ENCODE results near the gene UAP1L1. TPM values are rescaled to one million over a fixed set of nuclear protein-coding genes. Genes with fewer than 3 reads are reported as not detected.

The UAP1L1 gene
- total RNA-seq, 1 donor from 2014 or later: 3.2 TPM

DNA sequence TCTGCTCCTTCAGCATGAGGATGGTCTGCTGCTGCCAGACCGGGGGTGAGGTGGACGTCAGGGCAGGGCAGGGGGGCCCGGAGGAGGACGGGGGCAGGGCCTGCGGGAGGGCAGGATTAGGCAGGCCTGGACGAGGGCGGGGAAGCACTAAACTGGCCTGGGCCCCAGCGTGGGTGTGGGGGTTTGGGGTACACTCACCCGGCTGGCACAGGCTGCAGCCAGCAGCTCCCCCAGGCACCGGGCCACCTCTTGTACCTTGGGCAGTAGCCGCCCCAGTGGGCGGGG lies 12.5 kb upstream of the UAP1L1 start:
- H3K36me3 Mint-ChIP-seq (ENCODE audit: low read depth, unreplicated experiment): no peaks in the 10 kb centered on the region

DNA sequence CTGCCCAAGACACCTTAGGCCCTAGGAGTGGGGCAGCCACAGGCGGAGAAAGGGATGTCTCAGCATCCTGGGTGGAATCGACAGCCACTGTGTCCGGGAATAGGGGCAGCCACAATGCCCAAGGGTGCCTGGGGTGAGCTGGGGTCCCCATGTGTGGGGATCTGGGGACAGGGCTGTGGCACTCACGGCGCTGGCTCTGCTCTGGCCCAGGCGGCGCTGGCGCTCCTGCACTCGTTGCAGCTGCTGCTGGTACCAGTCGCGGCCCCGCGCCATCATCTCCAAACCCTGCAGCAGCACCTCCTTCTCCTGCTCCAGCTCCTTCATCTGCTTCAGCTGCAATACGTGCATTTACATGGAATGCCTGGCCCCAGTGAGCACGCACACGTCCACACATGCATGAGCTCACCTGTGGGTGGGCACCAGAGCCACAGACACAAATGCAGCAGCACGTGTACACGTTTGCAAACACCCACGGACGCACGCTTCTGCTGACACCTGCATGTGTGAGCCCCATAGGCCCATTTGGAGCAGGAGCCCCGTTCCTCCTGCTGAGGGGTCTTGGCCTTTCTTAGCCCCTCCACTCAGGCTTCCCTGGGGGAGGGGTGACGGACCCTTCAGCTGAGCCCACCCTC lies 11.9 kb upstream of the UAP1L1 start:
- Mint-ChIP-seq H3K4me3 (ENCODE audit: unreplicated experiment) (no peak overlapping the region), H3K36me3 (ENCODE audit: low read depth, unreplicated experiment) (no peaks in the 10 kb centered on the region), H3K4me1 (ENCODE audit: unreplicated experiment) (no peaks in the 10 kb centered on the region), H3K27me3 (ENCODE audit: unreplicated experiment) (peaks cover 6% of the 10 kb centered on the region), H3K9me3 (ENCODE audit: unreplicated experiment) (no peaks in the 10 kb centered on the region), H3K27ac (ENCODE audit: unreplicated experiment) (no peak overlapping the region)
- no peak for TF ChIP-seq CTCF (IDR thresholded peaks at IDR 0.05; ENCODE audit: unreplicated experiment)
- no peak for DNase-seq (ENCODE audit: low spot score)

More for the DNA sequence above, 12.5 kb upstream of the UAP1L1 start:
- DNase-seq (ENCODE audit: low spot score): no peak
- Mint-ChIP-seq H3K4me1 (ENCODE audit: unreplicated experiment) (no peaks in the 10 kb centered on the region), H3K27me3 (ENCODE audit: unreplicated experiment) (peaks cover 6% of the 10 kb centered on the region), H3K9me3 (ENCODE audit: unreplicated experiment) (no peaks in the 10 kb centered on the region), H3K4me3 (ENCODE audit: unreplicated experiment) (no peak overlapping the region), H3K27ac (ENCODE audit: unreplicated experiment) (no peak overlapping the region)
- TF ChIP-seq CTCF (IDR thresholded peaks at IDR 0.05; ENCODE audit: unreplicated experiment): no peak

GRCh38 chr9:137066096-137066861 lies 11.0 kb upstream of the UAP1L1 start:
- no peaks in the 10 kb centered on the region for H3K9me3 Mint-ChIP-seq (ENCODE audit: unreplicated experiment)
- H3K27ac Mint-ChIP-seq (ENCODE audit: unreplicated experiment): no peak overlapping the region
- no peak for DNase-seq (ENCODE audit: low spot score)
- H3K4me3 Mint-ChIP-seq (ENCODE audit: unreplicated experiment): no peak overlapping the region
- H3K36me3 Mint-ChIP-seq (ENCODE audit: low read depth, unreplicated experiment): no peaks in the 10 kb centered on the region
- peaks cover 4% of the 10 kb centered on the region for H3K4me1 Mint-ChIP-seq (ENCODE audit: unreplicated experiment)
- peaks cover 9% of the 10 kb centered on the region for H3K27me3 Mint-ChIP-seq (ENCODE audit: unreplicated experiment)
- no peak for TF ChIP-seq CTCF (IDR thresholded peaks at IDR 0.05; ENCODE audit: unreplicated experiment)

DNA sequence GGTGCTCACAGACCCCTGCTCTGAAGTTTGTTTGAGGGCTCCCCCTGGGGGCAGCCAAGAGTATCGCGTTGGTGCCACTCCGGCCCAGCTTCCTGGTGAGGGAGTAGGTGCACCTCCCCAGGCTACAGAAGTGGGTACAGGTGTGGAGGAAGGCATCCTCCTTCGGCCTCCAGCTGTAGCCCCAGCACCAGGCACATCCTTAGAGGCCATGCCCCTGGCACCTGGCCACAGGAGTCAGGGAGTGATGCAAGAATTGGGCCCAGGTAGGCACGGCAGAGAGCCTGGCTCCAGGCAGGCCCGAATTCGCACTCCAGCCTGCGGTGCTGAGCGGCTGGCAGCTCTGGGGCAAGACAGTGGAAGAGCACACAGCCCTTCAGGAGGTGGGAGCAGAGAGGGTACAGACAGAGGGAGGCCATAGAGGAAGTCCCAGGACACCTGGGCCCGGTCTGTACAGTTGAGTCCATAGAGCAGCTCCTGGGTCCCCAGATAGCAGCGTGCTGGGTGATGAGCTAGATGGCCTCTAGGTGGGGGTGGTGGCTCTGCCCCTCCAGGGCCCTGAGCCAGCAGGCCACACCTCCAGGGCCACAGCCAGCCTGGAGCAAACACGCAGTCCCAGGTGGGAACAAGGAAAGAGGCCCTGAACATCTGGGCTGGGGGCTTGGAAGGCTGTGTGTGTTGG lies 9.3 kb upstream of the UAP1L1 start:
- no peak overlapping the region for H3K4me3 Mint-ChIP-seq (ENCODE audit: unreplicated experiment)
- no peak overlapping the region for H3K27ac Mint-ChIP-seq (ENCODE audit: unreplicated experiment)
- no peaks in the 10 kb centered on the region for H3K36me3 Mint-ChIP-seq (ENCODE audit: low read depth, unreplicated experiment)
- peak; percentile 87 for DNase-seq (ENCODE audit: low spot score)
- peak; percentile 78 for TF ChIP-seq CTCF (IDR thresholded peaks at IDR 0.05; ENCODE audit: unreplicated experiment)
- no peaks in the 10 kb centered on the region for H3K9me3 Mint-ChIP-seq (ENCODE audit: unreplicated experiment)
- H3K27me3 Mint-ChIP-seq (ENCODE audit: unreplicated experiment): peaks cover 11% of the 10 kb centered on the region
- H3K4me1 Mint-ChIP-seq (ENCODE audit: unreplicated experiment): peaks cover 4% of the 10 kb centered on the region
